ENCODE measurements around the gene PAK1. TPM values are rescaled to one million over a fixed set of nuclear protein-coding genes. Genes with fewer than 3 reads are reported as not detected.

Gene PAK1
- total RNA-seq, 2 experiments from 2014 or later: 77.2 to 83.6 TPM

- H3K27me3 Mint-ChIP-seq: no peaks in the 10 kb centered on the region
- H3K4me1 Mint-ChIP-seq: peaks cover 2% of the 10 kb centered on the region
- no peak for ATAC-seq (ENCODE audit: low read depth)
- POLR2A ChIA-PET: no interaction called here
- H3K9me3 Mint-ChIP-seq: no peaks in the 10 kb centered on the region
- no peak overlapping the region for H3K27ac Mint-ChIP-seq
- peaks cover 28% of the 10 kb centered on the region for H3K36me3 Mint-ChIP-seq
- DNase-seq: no peak
- no peak overlapping the region for H3K4me3 Mint-ChIP-seq
Measured at GRCh38 chr11:77347948-77348347, 125.9 kb downstream of the PAK1 start.

- no peak for DNase-seq
- Mint-ChIP-seq H3K36me3 (peaks cover 34% of the 10 kb centered on the region), H3K27ac (no peak overlapping the region), H3K4me3 (no peak overlapping the region), H3K27me3 (no peaks in the 10 kb centered on the region), H3K4me1 (peaks cover 2% of the 10 kb centered on the region), H3K9me3 (no peaks in the 10 kb centered on the region)
- POLR2A ChIA-PET: no interaction called here
- ATAC-seq (ENCODE audit: low read depth): no peak
Measured at GRCh38 chr11:77346906-77347603, 126.8 kb downstream of the PAK1 start.

GRCh38 chr11:77345621-77346020 lies 128.3 kb downstream of the PAK1 start:
- Mint-ChIP-seq H3K27ac (no peak overlapping the region), H3K4me3 (no peak overlapping the region), H3K36me3 (peaks cover 40% of the 10 kb centered on the region), H3K27me3 (no peaks in the 10 kb centered on the region), H3K9me3 (no peaks in the 10 kb centered on the region), H3K4me1 (peaks cover 2% of the 10 kb centered on the region)
- DNase-seq (no peak), ATAC-seq (ENCODE audit: low read depth) (no peak)
- POLR2A ChIA-PET: no interaction called here

- no peaks in the 10 kb centered on the region for H3K9me3 Mint-ChIP-seq
- DNase-seq: no peak
- H3K4me3 Mint-ChIP-seq: no peak overlapping the region
- H3K27ac Mint-ChIP-seq: no peak overlapping the region
- ATAC-seq (ENCODE audit: low read depth): no peak
- no peaks in the 10 kb centered on the region for H3K27me3 Mint-ChIP-seq
- POLR2A ChIA-PET: no interaction called here
- H3K4me1 Mint-ChIP-seq: no peaks in the 10 kb centered on the region
- H3K36me3 Mint-ChIP-seq: peaks cover 42% of the 10 kb centered on the region
Measured at GRCh38 chr11:77340501-77340900, 133.4 kb downstream of the PAK1 start.

GRCh38 chr11:77332259-77332658 lies 141.6 kb downstream of the PAK1 start:
- Mint-ChIP-seq H3K4me3 (no peak overlapping the region), H3K27ac (no peak overlapping the region), H3K36me3 (peaks cover 51% of the 10 kb centered on the region), H3K4me1 (peaks cover 2% of the 10 kb centered on the region), H3K27me3 (no peaks in the 10 kb centered on the region), H3K9me3 (peaks cover 6% of the 10 kb centered on the region)
- ATAC-seq (ENCODE audit: low read depth) (no peak), DNase-seq (no peak)
- POLR2A ChIA-PET: no interaction called here

- no peak overlapping the region for H3K4me3 Mint-ChIP-seq
- peaks cover 2% of the 10 kb centered on the region for H3K4me1 Mint-ChIP-seq
- peaks cover 54% of the 10 kb centered on the region for H3K36me3 Mint-ChIP-seq
- ATAC-seq (ENCODE audit: low read depth): no peak
- POLR2A ChIA-PET: no interaction called here
- H3K27ac Mint-ChIP-seq: no peak overlapping the region
- no peak for DNase-seq
- H3K27me3 Mint-ChIP-seq: no peaks in the 10 kb centered on the region
- peaks cover 2% of the 10 kb centered on the region for H3K9me3 Mint-ChIP-seq
Measured at GRCh38 chr11:77325159-77325558, 148.7 kb downstream of the PAK1 start.

- Mint-ChIP-seq H3K27ac (no peak overlapping the region), H3K9me3 (peaks cover 2% of the 10 kb centered on the region), H3K36me3 (peaks cover 48% of the 10 kb centered on the region), H3K27me3 (no peaks in the 10 kb centered on the region), H3K4me1 (peaks cover 4% of the 10 kb centered on the region), H3K4me3 (no peak overlapping the region)
- no peak for ATAC-seq (ENCODE audit: low read depth)
- DNase-seq: no peak
- POLR2A ChIA-PET: interaction anchor here (0.7 kb wide), 1 partner anchor 149 kb away, joined by 3 read pairs; no protein-coding TSS in a partner anchor
Measured at GRCh38 chr11:77324508-77324907, 149.4 kb downstream of the PAK1 start.

- POLR2A ChIA-PET: no interaction called here
- ATAC-seq (ENCODE audit: low read depth): no peak
- Mint-ChIP-seq H3K4me3 (no peak overlapping the region), H3K4me1 (peaks cover 4% of the 10 kb centered on the region), H3K27me3 (no peaks in the 10 kb centered on the region), H3K27ac (no peak overlapping the region), H3K36me3 (peaks cover 36% of the 10 kb centered on the region), H3K9me3 (no peaks in the 10 kb centered on the region)
- no peak for DNase-seq
Measured at GRCh38 chr11:77322926-77323590, 150.8 kb downstream of the PAK1 start.

- ATAC-seq (ENCODE audit: low read depth): no peak
- POLR2A ChIA-PET: no interaction called here
Measured at GRCh38 chr11:77322506-77322905, 151.4 kb downstream of the PAK1 start.

GRCh38 chr11:77320351-77320750 lies 153.5 kb downstream of the PAK1 start:
- POLR2A ChIA-PET: no interaction called here
- peaks cover 22% of the 10 kb centered on the region for H3K36me3 Mint-ChIP-seq
- ATAC-seq (ENCODE audit: low read depth) (no peak), DNase-seq (no peak)
- H3K9me3 Mint-ChIP-seq: no peaks in the 10 kb centered on the region
- H3K4me3 Mint-ChIP-seq: no peak overlapping the region
- H3K4me1 Mint-ChIP-seq: peaks cover 4% of the 10 kb centered on the region
- no peak overlapping the region for H3K27ac Mint-ChIP-seq
- peaks cover 10% of the 10 kb centered on the region for H3K27me3 Mint-ChIP-seq

More at GRCh38 chr11:77322506-77322905, 151.4 kb downstream of the PAK1 start:
- Mint-ChIP-seq H3K36me3 (peaks cover 32% of the 10 kb centered on the region), H3K27me3 (peaks cover 2% of the 10 kb centered on the region), H3K9me3 (no peaks in the 10 kb centered on the region), H3K4me1 (peaks cover 4% of the 10 kb centered on the region), H3K4me3 (no peak overlapping the region), H3K27ac (no peak overlapping the region)
- DNase-seq: no peak

- H3K27me3 Mint-ChIP-seq: peaks cover 13% of the 10 kb centered on the region
- DNase-seq: no peak
- H3K36me3 Mint-ChIP-seq: peaks cover 19% of the 10 kb centered on the region
- peaks cover 2% of the 10 kb centered on the region for H3K4me1 Mint-ChIP-seq
- no peaks in the 10 kb centered on the region for H3K9me3 Mint-ChIP-seq
- POLR2A ChIA-PET: no interaction called here
- H3K4me3 Mint-ChIP-seq: no peak overlapping the region
- no peak overlapping the region for H3K27ac Mint-ChIP-seq
- no peak for ATAC-seq (ENCODE audit: low read depth)
Measured at GRCh38 chr11:77318600-77318999, 155.3 kb downstream of the PAK1 start.

GRCh38 chr11:77316733-77317342 lies 157.1 kb downstream of the PAK1 start:
- no peak overlapping the region for H3K4me3 Mint-ChIP-seq
- POLR2A ChIA-PET: no interaction called here
- peaks cover 5% of the 10 kb centered on the region for H3K36me3 Mint-ChIP-seq
- no peak overlapping the region for H3K27ac Mint-ChIP-seq
- H3K9me3 Mint-ChIP-seq: no peaks in the 10 kb centered on the region
- peaks cover 2% of the 10 kb centered on the region for H3K4me1 Mint-ChIP-seq
- no peak for DNase-seq
- no peak for ATAC-seq (ENCODE audit: low read depth)
- H3K27me3 Mint-ChIP-seq: peaks cover 16% of the 10 kb centered on the region

GRCh38 chr11:77312107-77312506 lies 161.8 kb downstream of the PAK1 start:
- Mint-ChIP-seq H3K4me1 (no peaks in the 10 kb centered on the region), H3K9me3 (no peaks in the 10 kb centered on the region), H3K27ac (no peak overlapping the region), H3K36me3 (no peaks in the 10 kb centered on the region), H3K27me3 (peaks cover 22% of the 10 kb centered on the region), H3K4me3 (no peak overlapping the region)
- DNase-seq (no peak), ATAC-seq (ENCODE audit: low read depth) (no peak)
- POLR2A ChIA-PET: no interaction called here

- DNase-seq (no peak), ATAC-seq (ENCODE audit: low read depth) (no peak)
- Mint-ChIP-seq H3K27me3 (peaks cover 22% of the 10 kb centered on the region), H3K9me3 (no peaks in the 10 kb centered on the region), H3K27ac (no peak overlapping the region), H3K4me3 (no peak overlapping the region), H3K36me3 (no peaks in the 10 kb centered on the region), H3K4me1 (no peaks in the 10 kb centered on the region)
- POLR2A ChIA-PET: no interaction called here
Measured at GRCh38 chr11:77311701-77312100, 162.2 kb downstream of the PAK1 start.
